ENCODE data around the gene KIRREL2. TPM values are rescaled to one million over a fixed set of nuclear protein-coding genes. Genes with fewer than 3 reads are reported as not detected.

The KIRREL2 gene
- total RNA-seq, 2 donors from 2014 or later = 1.2 TPM; not detected in 1

DNA sequence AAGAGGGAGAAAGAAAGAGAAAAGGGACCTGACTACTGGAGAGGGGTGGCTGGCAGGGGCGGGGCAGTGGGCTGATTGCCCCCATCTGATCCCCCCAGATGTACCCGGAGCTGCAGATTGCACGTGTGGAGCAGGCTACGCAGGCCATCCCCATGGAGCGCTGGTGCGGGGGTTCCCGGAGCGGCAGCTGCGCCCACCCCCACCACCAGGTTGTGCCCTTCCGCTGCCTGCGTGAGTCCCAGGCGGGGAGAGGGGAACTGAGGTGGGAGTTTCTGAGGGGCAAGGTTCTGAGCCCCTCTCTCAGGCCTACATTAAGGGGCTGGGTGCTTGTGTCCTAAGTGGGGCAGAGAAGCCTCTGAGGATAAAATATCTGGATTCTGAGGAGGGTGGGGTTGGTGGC lies 14.1 kb downstream of the KIRREL2 start:
- TF ChIP-seq POLR2AphosphoS5 (IDR thresholded peaks at IDR 0.05) (no peak), POLR2A (IDR thresholded peaks at IDR 0.05) (no peak)
- TF ChIP-seq, protein P1, sequence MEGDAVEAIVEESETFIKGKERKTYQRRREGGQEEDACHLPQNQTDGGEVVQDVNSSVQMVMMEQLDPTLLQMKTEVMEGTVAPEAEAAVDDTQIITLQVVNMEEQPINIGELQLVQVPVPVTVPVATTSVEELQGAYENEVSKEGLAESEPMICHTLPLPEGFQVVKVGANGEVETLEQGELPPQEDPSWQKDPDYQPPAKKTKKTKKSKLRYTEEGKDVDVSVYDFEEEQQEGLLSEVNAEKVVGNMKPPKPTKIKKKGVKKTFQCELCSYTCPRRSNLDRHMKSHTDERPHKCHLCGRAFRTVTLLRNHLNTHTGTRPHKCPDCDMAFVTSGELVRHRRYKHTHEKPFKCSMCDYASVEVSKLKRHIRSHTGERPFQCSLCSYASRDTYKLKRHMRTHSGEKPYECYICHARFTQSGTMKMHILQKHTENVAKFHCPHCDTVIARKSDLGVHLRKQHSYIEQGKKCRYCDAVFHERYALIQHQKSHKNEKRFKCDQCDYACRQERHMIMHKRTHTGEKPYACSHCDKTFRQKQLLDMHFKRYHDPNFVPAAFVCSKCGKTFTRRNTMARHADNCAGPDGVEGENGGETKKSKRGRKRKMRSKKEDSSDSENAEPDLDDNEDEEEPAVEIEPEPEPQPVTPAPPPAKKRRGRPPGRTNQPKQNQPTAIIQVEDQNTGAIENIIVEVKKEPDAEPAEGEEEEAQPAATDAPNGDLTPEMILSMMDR (IDR thresholded peaks at IDR 0.05) = no peak
- Histone ChIP-seq H3K4me3 (no peak overlapping the region), H3K9me3 (no peaks in the 10 kb centered on the region), H3K27me3 (replicated peaks; ENCODE audit: insufficient read depth) (no peaks in the 10 kb centered on the region), H3K27ac (no peak overlapping the region), H3K4me1 (replicated peaks) (peaks cover 15% of the 10 kb centered on the region), H3K36me3 (no peaks in the 10 kb centered on the region)
- DNase-seq (ENCODE audit: low spot score) = no peak
- WGBS = 79% methylated on average over 12 of the region's 12 CpGs
- intact Hi-C loops (cut with DNase I) = no loop called here

DNA sequence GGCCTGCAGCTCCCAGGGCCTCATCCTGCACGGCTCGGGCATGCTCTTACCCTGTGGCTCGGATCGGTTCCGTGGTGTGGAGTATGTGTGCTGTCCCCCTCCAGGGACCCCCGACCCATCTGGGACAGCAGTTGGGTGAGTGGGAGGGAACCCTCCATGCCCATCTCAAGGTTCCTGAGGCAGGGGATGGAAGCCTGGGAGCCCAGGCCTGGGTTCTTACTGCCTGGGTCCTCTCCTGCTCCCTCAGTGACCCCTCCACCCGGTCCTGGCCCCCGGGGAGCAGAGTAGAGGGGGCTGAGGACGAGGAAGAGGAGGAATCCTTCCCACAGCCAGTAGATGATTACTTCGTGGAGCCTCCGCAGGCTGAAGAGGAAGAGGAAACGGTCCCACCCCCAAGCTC lies 14.9 kb downstream of the KIRREL2 start:
- intact Hi-C loops (cut with DNase I) = no loop called here
- 90% methylated on average over 11 of the region's 12 CpGs for WGBS
- H3K36me3 ChIP-seq = no peaks in the 10 kb centered on the region
- H3K4me1 ChIP-seq (replicated peaks) = peaks cover 15% of the 10 kb centered on the region
- H3K9me3 ChIP-seq = no peaks in the 10 kb centered on the region
- H3K4me3 ChIP-seq = no peak overlapping the region
- TF ChIP-seq, protein P1 (IDR thresholded peaks at IDR 0.05) = no peak
- no peak for TF ChIP-seq POLR2A (IDR thresholded peaks at IDR 0.05)
- no peak for TF ChIP-seq POLR2AphosphoS5 (IDR thresholded peaks at IDR 0.05)
- DNase-seq (ENCODE audit: low spot score) = no peak
- H3K27me3 ChIP-seq (replicated peaks; ENCODE audit: insufficient read depth) = no peaks in the 10 kb centered on the region
- H3K27ac ChIP-seq = no peak overlapping the region

DNA sequence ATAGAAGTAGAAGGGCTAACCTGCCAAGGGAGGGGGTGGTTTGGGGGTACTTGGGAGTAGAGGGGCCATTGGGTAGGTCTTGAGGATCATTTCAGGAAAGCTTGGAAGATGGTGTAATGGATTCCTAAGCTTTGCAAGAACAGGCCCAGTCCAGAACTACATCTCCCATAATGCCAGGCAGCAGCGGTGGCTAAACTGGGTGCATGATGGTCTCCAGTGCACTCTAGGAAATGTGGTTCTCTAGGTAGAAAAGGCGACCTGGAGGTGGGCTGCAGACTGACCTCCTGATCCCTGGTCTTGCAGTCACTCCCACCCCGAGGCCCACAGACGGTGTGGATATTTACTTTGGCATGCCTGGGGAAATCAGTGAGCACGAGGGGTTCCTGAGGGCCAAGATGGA lies 15.5 kb downstream of the KIRREL2 start:
- TF ChIP-seq POLR2AphosphoS5 (IDR thresholded peaks at IDR 0.05) (no peak), POLR2A (IDR thresholded peaks at IDR 0.05) (no peak)
- TF ChIP-seq, protein P1 (IDR thresholded peaks at IDR 0.05) = no peak
- intact Hi-C loops (cut with DNase I) = no loop called here
- 71% methylated on average over 5 of the region's 5 CpGs for WGBS
- Histone ChIP-seq H3K27me3 (replicated peaks; ENCODE audit: insufficient read depth) (no peaks in the 10 kb centered on the region), H3K9me3 (no peaks in the 10 kb centered on the region), H3K4me1 (replicated peaks) (peaks cover 15% of the 10 kb centered on the region), H3K27ac (no peak overlapping the region), H3K4me3 (no peak overlapping the region), H3K36me3 (no peaks in the 10 kb centered on the region)
- DNase-seq (ENCODE audit: low spot score) = no peak

DNA sequence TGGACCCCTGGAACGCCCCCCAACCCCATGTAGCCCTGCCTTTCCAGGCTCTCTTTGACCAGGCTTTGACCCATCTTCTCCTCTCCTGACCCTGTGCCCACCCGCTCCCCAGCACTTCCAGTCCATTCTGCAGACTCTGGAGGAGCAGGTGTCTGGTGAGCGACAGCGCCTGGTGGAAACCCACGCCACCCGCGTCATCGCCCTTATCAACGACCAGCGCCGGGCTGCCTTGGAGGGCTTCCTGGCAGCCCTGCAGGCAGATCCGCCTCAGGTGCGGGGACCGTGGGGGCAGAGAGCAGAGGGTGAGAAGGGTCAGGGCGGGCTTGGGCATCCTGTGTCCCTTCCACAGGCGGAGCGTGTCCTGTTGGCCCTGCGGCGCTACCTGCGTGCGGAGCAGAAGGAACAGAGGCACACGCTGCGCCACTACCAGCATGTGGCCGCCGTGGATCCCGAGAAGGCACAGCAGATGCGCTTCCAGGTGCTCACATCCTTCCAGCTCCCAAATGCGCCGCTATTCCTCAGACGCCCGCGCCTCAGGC lies 17.8 kb downstream of the KIRREL2 start:
- H3K4me1 ChIP-seq (replicated peaks) = peaks cover 6% of the 10 kb centered on the region
- no peak overlapping the region for H3K4me3 ChIP-seq
- WGBS = 92% methylated on average over 32 of the region's 32 CpGs
- TF ChIP-seq, protein P1 (IDR thresholded peaks at IDR 0.05) = no peak
- no peak for TF ChIP-seq POLR2A (IDR thresholded peaks at IDR 0.05)
- no peak for TF ChIP-seq POLR2AphosphoS5 (IDR thresholded peaks at IDR 0.05)
- no peak for DNase-seq (ENCODE audit: low spot score)
- H3K27ac ChIP-seq = no peak overlapping the region
- intact Hi-C loops (cut with DNase I) = no loop called here
- no peaks in the 10 kb centered on the region for H3K27me3 ChIP-seq (replicated peaks; ENCODE audit: insufficient read depth)
- H3K9me3 ChIP-seq = no peaks in the 10 kb centered on the region
- no peaks in the 10 kb centered on the region for H3K36me3 ChIP-seq

DNA sequence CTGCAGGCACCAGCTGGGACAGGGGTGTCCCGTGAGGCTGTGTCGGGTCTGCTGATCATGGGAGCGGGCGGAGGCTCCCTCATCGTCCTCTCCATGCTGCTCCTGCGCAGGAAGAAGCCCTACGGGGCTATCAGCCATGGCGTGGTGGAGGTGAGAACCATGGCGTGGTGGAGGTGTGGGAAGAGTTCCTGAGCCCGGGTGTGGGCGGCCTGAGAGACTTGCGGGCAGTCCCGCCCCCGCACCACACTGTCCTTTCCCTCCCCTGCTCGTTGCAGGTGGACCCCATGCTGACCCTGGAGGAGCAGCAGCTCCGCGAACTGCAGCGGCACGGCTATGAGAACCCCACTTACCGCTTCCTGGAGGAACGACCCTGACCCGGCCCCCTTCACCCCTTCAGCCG lies 22.4 kb downstream of the KIRREL2 start:
- no peaks in the 10 kb centered on the region for H3K4me1 ChIP-seq (replicated peaks)
- H3K27me3 ChIP-seq (replicated peaks; ENCODE audit: insufficient read depth) = no peaks in the 10 kb centered on the region
- H3K4me3 ChIP-seq = no peak overlapping the region
- no peak overlapping the region for H3K27ac ChIP-seq
- TF ChIP-seq, protein P1 (IDR thresholded peaks at IDR 0.05) = no peak
- TF ChIP-seq POLR2A (IDR thresholded peaks at IDR 0.05) (no peak), POLR2AphosphoS5 (IDR thresholded peaks at IDR 0.05) (no peak)
- no peaks in the 10 kb centered on the region for H3K9me3 ChIP-seq
- no peaks in the 10 kb centered on the region for H3K36me3 ChIP-seq
- intact Hi-C loops (cut with DNase I) = no loop called here
- DNase-seq (ENCODE audit: low spot score) = no peak
- 50% methylated on average over 20 of the region's 23 CpGs for WGBS

Data from prostate gland (tissue), 2 donors.